ENCODE data around the gene RPL3.

The RPL3 gene

GRCh38 chr22:39293766-39294368 is 25.6 kb downstream of the RPL3 start:
- Histone ChIP-seq H3K27me3 (ENCODE audit: insufficient read depth, low read length) (no peaks in the 10 kb centered on the region), H3K4me1 (ENCODE audit: insufficient read depth, low read length) (peaks cover 9% of the 10 kb centered on the region), H3K36me3 (ENCODE audit: insufficient read depth, low read depth, low read length) (no peaks in the 10 kb centered on the region), H3K27ac (ENCODE audit: low read length) (no peak overlapping the region), H3K4me3 (ENCODE audit: low read length) (no peak overlapping the region), H3K9ac (ENCODE audit: low read depth, low read length) (no peak overlapping the region), H3K9me3 (ENCODE audit: insufficient read depth, low read depth, low read length) (no peaks in the 10 kb centered on the region)

DNA sequence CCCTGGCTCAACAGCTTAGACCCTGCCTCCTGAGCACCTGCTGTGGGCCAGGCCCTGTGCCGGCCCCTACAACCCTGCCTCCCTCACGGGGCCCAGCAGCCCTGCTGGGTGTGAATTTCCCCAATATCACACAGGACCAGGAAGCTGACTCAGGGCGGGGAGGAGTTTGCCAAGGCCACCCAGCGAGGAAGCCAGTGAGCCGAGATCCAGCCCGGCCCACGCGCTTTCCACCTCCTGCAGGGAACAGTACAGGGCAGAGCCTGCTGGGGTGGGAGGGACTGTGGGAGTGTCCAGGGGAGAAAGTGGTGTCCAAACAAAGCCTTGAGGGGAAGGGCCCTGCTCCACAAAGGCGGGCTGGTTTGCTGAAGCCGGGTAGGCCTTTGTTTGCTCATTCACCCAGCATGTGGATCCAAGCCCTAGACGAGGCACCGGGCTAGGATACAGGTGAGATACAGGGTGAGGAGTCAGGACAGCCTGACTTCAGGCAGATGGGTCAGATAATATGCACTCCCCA is 26.8 kb downstream of the RPL3 start:
- H3K9me3 ChIP-seq (ENCODE audit: insufficient read depth, low read depth, low read length) = no peaks in the 10 kb centered on the region
- H3K36me3 ChIP-seq (ENCODE audit: insufficient read depth, low read depth, low read length) = no peaks in the 10 kb centered on the region
- H3K27me3 ChIP-seq (ENCODE audit: insufficient read depth, low read length) = no peaks in the 10 kb centered on the region
- peaks cover 3% of the 10 kb centered on the region for H3K4me1 ChIP-seq (ENCODE audit: insufficient read depth, low read length)
- H3K27ac ChIP-seq (ENCODE audit: low read length) = no peak overlapping the region
- peak overlapping the region; percentile 56; the same call in 1 of the 2 replicates for H3K9ac ChIP-seq (ENCODE audit: low read depth, low read length)
- no peak overlapping the region for H3K4me3 ChIP-seq (ENCODE audit: low read length)

- Histone ChIP-seq H3K36me3 (ENCODE audit: insufficient read depth, low read depth, low read length) (no peaks in the 10 kb centered on the region), H3K4me3 (ENCODE audit: low read length) (no peak overlapping the region), H3K9me3 (ENCODE audit: insufficient read depth, low read depth, low read length) (no peaks in the 10 kb centered on the region), H3K27ac (ENCODE audit: low read length) (no peak overlapping the region), H3K9ac (ENCODE audit: low read depth, low read length) (no peak overlapping the region), H3K4me1 (ENCODE audit: insufficient read depth, low read length) (peaks cover 2% of the 10 kb centered on the region), H3K27me3 (ENCODE audit: insufficient read depth, low read length) (no peaks in the 10 kb centered on the region)
Observed at GRCh38 chr22:39292031-39292462, 27.4 kb downstream of the RPL3 start.

DNA sequence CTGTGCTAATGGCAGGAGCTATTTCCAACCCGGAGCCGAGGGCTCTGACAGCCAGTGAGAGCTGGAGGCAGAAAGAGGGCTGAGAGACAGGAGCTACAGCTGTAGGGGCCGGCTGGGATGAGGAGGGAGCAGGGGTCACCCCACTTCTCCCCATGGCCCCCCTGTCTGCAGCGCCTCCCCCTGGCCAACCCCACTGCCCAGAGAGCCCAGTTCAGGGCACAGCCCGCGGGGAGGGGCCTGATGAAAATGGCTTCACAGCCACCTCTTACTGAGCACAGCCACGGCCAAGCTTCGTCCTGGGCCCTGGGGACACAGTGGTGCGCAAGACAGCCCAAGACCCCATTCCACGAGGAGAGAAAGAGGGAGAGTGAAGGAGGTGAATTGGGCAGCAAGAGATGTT is 27.9 kb downstream of the RPL3 start:
- H3K27ac ChIP-seq (ENCODE audit: low read length) = no peak overlapping the region
- H3K9me3 ChIP-seq (ENCODE audit: insufficient read depth, low read depth, low read length) = no peaks in the 10 kb centered on the region
- no peak overlapping the region for H3K4me3 ChIP-seq (ENCODE audit: low read length)
- H3K27me3 ChIP-seq (ENCODE audit: insufficient read depth, low read length) = no peaks in the 10 kb centered on the region
- no peaks in the 10 kb centered on the region for H3K36me3 ChIP-seq (ENCODE audit: insufficient read depth, low read depth, low read length)
- no peak overlapping the region for H3K9ac ChIP-seq (ENCODE audit: low read depth, low read length)
- peaks cover 2% of the 10 kb centered on the region for H3K4me1 ChIP-seq (ENCODE audit: insufficient read depth, low read length)

- no peak overlapping the region for H3K4me3 ChIP-seq (ENCODE audit: low read length)
- no peaks in the 10 kb centered on the region for H3K27me3 ChIP-seq (ENCODE audit: insufficient read depth, low read length)
- H3K27ac ChIP-seq (ENCODE audit: low read length) = no peak overlapping the region
- H3K9ac ChIP-seq (ENCODE audit: low read depth, low read length) = no peak overlapping the region
- no peaks in the 10 kb centered on the region for H3K36me3 ChIP-seq (ENCODE audit: insufficient read depth, low read depth, low read length)
- no peaks in the 10 kb centered on the region for H3K9me3 ChIP-seq (ENCODE audit: insufficient read depth, low read depth, low read length)
- peaks cover 2% of the 10 kb centered on the region for H3K4me1 ChIP-seq (ENCODE audit: insufficient read depth, low read length)
Observed at GRCh38 chr22:39290724-39291161, 28.7 kb downstream of the RPL3 start.

DNA sequence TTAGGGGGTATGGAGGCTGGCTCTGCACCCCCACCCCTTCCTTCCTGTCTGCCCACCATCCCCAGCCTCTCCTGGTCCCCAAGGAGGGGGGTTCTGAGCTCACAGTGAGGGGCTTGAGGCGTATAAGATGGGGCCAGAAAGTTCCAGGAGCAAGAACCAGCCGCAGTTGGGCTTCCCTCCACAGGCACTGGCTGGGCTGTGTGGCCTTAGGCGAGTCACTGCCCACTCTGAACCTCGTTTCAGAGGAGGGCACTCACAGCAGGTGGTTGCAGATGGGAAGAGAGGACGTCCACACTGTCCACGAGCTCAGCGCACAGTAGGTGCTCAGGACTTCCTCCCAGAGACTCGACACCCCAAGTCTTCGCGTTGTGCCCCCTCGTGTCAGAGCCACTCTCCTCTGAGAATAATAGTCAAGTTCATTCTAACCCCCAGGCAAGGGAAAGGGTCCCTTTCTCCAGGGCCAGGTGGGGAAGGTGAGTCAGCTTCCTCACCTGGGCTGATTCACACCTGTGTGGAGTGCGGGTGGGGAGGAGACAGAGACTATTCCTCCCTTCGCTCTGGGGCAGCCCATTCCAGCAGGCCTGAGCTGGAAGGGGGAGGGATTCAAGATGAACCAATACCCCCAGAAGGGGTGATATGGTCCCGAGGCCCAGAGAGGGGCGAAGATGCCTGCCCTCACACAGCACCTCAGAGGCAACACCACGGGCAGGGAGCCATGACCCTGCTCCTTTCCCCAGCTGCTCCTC is 29.3 kb downstream of the RPL3 start:
- Histone ChIP-seq H3K9me3 (ENCODE audit: insufficient read depth, low read depth, low read length) (no peaks in the 10 kb centered on the region), H3K27me3 (ENCODE audit: insufficient read depth, low read length) (no peaks in the 10 kb centered on the region), H3K4me1 (ENCODE audit: insufficient read depth, low read length) (peaks cover 2% of the 10 kb centered on the region), H3K9ac (ENCODE audit: low read depth, low read length) (no peak overlapping the region), H3K27ac (ENCODE audit: low read length) (no peak overlapping the region), H3K36me3 (ENCODE audit: insufficient read depth, low read depth, low read length) (no peaks in the 10 kb centered on the region), H3K4me3 (ENCODE audit: low read length) (no peak overlapping the region)

DNA sequence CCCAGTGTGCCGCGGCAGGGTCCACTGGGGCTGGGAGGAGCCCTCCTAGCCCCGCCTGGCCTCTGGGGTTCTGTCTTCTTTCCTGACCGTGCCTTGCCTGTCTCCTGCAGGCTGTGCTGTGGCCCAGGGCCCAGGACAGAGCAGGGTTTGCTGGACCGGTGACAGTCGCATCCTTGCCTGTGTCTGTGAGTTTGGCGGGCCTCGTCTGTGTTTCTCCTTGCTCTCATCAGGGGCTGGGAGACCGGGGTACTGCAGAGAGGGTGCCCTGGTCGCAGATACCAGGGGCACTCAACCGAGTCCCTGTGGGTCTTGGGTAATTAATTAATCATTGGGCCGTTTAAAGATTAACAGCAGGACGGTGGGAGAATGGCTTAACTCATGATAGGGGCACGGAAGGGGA is 29.9 kb downstream of the RPL3 start:
- H3K4me1 ChIP-seq (ENCODE audit: insufficient read depth, low read length) = peaks cover 2% of the 10 kb centered on the region
- H3K27ac ChIP-seq (ENCODE audit: low read length) = no peak overlapping the region
- H3K9ac ChIP-seq (ENCODE audit: low read depth, low read length) = no peak overlapping the region
- H3K4me3 ChIP-seq (ENCODE audit: low read length) = no peak overlapping the region
- no peaks in the 10 kb centered on the region for H3K9me3 ChIP-seq (ENCODE audit: insufficient read depth, low read depth, low read length)
- H3K36me3 ChIP-seq (ENCODE audit: insufficient read depth, low read depth, low read length) = no peaks in the 10 kb centered on the region
- H3K27me3 ChIP-seq (ENCODE audit: insufficient read depth, low read length) = no peaks in the 10 kb centered on the region

- Histone ChIP-seq H3K9me3 (ENCODE audit: insufficient read depth, low read depth, low read length) (no peaks in the 10 kb centered on the region), H3K27ac (ENCODE audit: low read length) (no peak overlapping the region)
Observed at GRCh38 chr22:39288135-39288898, 31.1 kb downstream of the RPL3 start.

DNA sequence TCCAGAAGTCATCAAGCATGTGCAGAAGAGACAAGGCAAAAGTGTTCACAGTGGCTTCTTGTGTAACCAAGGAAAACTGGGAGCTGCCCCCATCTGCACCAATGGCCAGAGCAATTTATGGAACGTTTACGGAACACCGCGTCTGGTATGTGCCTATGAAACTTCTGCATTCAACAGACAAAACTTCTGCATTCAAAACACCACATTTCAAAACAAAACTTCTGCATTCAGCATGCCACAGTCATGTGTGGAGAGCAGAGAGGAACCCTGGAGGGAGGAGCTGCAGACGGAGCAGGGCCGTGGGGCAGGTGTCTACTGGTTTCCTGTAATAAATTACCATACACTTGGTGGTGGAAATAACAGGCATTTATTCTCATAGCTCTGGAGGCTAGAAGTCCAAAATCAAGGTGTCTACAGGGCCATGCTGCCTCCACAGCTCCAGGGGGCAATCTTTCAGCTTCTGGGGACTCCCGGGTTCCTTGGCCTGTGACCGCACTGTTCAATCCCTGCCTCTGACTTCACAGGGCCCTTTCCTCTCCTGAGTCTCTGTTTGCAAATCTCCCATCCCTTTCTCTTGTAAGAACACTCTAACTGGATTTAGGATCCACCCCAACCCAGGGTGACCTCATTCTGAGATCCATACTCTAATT is 32.2 kb downstream of the RPL3 start:
- Histone ChIP-seq H3K36me3 (ENCODE audit: insufficient read depth, low read depth, low read length) (no peaks in the 10 kb centered on the region), H3K4me3 (ENCODE audit: low read length) (no peak overlapping the region), H3K27me3 (ENCODE audit: insufficient read depth, low read length) (no peaks in the 10 kb centered on the region), H3K4me1 (ENCODE audit: insufficient read depth, low read length) (no peaks in the 10 kb centered on the region; the same call in 1 of the 2 replicates), H3K9me3 (ENCODE audit: insufficient read depth, low read depth, low read length) (no peaks in the 10 kb centered on the region), H3K9ac (ENCODE audit: low read depth, low read length) (no peak overlapping the region), H3K27ac (ENCODE audit: low read length) (no peak overlapping the region)

More at GRCh38 chr22:39288135-39288898, 31.1 kb downstream of the RPL3 start:
- H3K36me3 ChIP-seq (ENCODE audit: insufficient read depth, low read depth, low read length) = no peaks in the 10 kb centered on the region
- peaks cover 2% of the 10 kb centered on the region; the same call in 1 of the 2 replicates for H3K4me1 ChIP-seq (ENCODE audit: insufficient read depth, low read length)
- no peak overlapping the region for H3K4me3 ChIP-seq (ENCODE audit: low read length)
- H3K27me3 ChIP-seq (ENCODE audit: insufficient read depth, low read length) = no peaks in the 10 kb centered on the region
- H3K9ac ChIP-seq (ENCODE audit: low read depth, low read length) = no peak overlapping the region

DNA sequence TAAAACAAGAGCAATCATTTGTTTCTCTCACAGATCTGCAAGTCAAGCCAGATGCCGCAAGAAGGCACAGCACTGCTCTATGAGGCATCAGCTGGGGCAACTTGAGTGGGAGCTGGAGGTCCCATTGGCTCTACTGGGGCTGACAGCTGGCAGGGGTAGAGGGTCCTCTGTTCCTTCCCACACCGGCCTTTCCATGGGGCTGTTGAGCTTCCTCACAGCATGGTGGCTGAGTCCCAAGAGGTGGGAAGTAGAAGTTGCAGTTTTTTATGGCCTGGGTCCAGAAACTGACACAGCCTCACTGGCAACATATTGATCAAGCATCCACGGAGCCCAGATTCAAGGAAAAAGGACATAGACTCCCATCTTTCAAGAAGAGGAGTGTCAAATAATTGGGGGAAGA is 34.4 kb downstream of the RPL3 start:
- no peak overlapping the region for H3K27ac ChIP-seq (ENCODE audit: low read length)
- H3K36me3 ChIP-seq (ENCODE audit: insufficient read depth, low read depth, low read length) = no peaks in the 10 kb centered on the region
- no peak overlapping the region for H3K9ac ChIP-seq (ENCODE audit: low read depth, low read length)
- H3K4me3 ChIP-seq (ENCODE audit: low read length) = no peak overlapping the region
- 0 out of 2 replicates have a peak, but pooled peaks cover 3% of the 10 kb centered on the region for H3K4me1 ChIP-seq (ENCODE audit: insufficient read depth, low read length)
- no peaks in the 10 kb centered on the region for H3K27me3 ChIP-seq (ENCODE audit: insufficient read depth, low read length)
- H3K9me3 ChIP-seq (ENCODE audit: insufficient read depth, low read depth, low read length) = no peaks in the 10 kb centered on the region

All from iPS-20b (cell line).